ENCODE results near the gene MRTFA.

DNA sequence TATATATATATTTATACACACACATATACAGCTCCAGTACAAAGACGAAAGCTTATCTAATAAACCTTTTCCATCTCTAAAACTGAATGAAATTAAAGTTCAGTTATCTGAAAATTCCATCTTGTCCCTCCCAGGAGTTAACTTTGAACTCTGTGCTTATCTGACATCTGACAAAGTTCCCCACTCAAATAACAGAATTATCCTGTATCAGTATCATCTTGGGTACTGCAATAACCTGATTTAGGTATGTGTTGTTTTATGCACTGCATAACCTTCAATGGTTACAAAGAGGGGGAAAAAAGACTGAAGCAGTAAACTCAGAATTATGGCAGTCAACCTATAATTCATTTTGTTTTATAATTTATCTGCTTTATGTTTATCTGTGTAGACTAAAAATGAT is 169.5 kb downstream of the MRTFA start:
- no peak for TF ChIP-seq POGZ (CRISPR knock-in tag; IDR thresholded peaks at IDR 0.05)
- TF ChIP-seq HDAC6 (IDR thresholded peaks at IDR 0.05; ENCODE audit: low read depth, low read length), result no peak
- TF ChIP-seq, protein P1, sequence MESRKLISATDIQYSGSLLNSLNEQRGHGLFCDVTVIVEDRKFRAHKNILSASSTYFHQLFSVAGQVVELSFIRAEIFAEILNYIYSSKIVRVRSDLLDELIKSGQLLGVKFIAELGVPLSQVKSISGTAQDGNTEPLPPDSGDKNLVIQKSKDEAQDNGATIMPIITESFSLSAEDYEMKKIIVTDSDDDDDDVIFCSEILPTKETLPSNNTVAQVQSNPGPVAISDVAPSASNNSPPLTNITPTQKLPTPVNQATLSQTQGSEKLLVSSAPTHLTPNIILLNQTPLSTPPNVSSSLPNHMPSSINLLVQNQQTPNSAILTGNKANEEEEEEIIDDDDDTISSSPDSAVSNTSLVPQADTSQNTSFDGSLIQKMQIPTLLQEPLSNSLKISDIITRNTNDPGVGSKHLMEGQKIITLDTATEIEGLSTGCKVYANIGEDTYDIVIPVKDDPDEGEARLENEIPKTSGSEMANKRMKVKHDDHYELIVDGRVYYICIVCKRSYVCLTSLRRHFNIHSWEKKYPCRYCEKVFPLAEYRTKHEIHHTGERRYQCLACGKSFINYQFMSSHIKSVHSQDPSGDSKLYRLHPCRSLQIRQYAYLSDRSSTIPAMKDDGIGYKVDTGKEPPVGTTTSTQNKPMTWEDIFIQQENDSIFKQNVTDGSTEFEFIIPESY (CRISPR knock-in tag; IDR thresholded peaks at IDR 0.05), result no peak
- TF ChIP-seq ISL2 (CRISPR knock-in tag; IDR thresholded peaks at IDR 0.05), result no peak

All from HepG2 (cell line).